DOHH2 (cell line): Measurements from ENCODE around the gene TLE3.

ENCODE experiments used
- H3F3A ChIP-seq: fragments of 200-600 bp; sonication (generic), shearing (Covaris generic); 2 replicates; pipeline ENCODE4 v1.6.0; 2016; ENCODE audit warnings: antibody characterized with exemption, mild to moderate bottlenecking; ENCODE audit not compliant: control insufficient read depth, insufficient read depth
- H3K27ac ChIP-seq: fragments of 200-600 bp; sonication (generic); 2 replicates; pipeline ENCODE4 v1.5.1; 2014; ENCODE audit warnings: low read depth, mild to moderate bottlenecking, low read length, moderate library complexity
- H3K27me3 ChIP-seq: fragments of 200-600 bp; sonication (generic); 2 replicates; pipeline ENCODE4 v1.6.1; 2014; ENCODE audit warnings: mild to moderate bottlenecking, low read length, mixed read lengths; ENCODE audit not compliant: control insufficient read depth
- H3K36me3 ChIP-seq: fragments of 200-600 bp; sonication (generic); 2 replicates; pipeline ENCODE4 v1.6.1; 2014; ENCODE audit warnings: mild to moderate bottlenecking, low read length, moderate library complexity, mixed read lengths; ENCODE audit not compliant: control insufficient read depth
- H3K4me1 ChIP-seq: fragments of 200-600 bp; sonication (generic); 2 replicates; pipeline ENCODE4 v1.6.1; 2014; ENCODE audit warnings: mild to moderate bottlenecking, low read length, mixed read lengths; ENCODE audit not compliant: control insufficient read depth
- H3K4me2 ChIP-seq: fragments of 200-600 bp; sonication (generic); 2 replicates; pipeline ENCODE4 v1.6.0; 2014; ENCODE audit warnings: mild to moderate bottlenecking, low read length, moderate library complexity
- H3K4me3 ChIP-seq: fragments of 200-600 bp; sonication (generic); 2 replicates; pipeline ENCODE4 v1.5.1; 2014; ENCODE audit warnings: mild to moderate bottlenecking, low read length, mixed read lengths
- H3K79me2 ChIP-seq: fragments of 200-600 bp; sonication (generic); 2 replicates; pipeline ENCODE4 v1.6.1; 2014; ENCODE audit warnings: mild to moderate bottlenecking, low read length, mixed read lengths; ENCODE audit not compliant: control insufficient read depth
- H3K9me2 ChIP-seq: fragments of 200-600 bp; sonication (generic); replicated peaks from 2 replicates; pipeline ENCODE4 v1.6.1; 2014; ENCODE audit warnings: mild to moderate bottlenecking, low read length, mixed read lengths; ENCODE audit not compliant: control insufficient read depth
- H3K9me3 ChIP-seq: fragments of 200-600 bp; sonication (generic); 2 replicates; pipeline ENCODE4 v1.6.1; 2014; ENCODE audit warnings: antibody characterized with exemption, low read length, mixed read lengths; ENCODE audit not compliant: control insufficient read depth, insufficient read depth
- H4K20me1 ChIP-seq: fragments of 200-600 bp; sonication (generic); 2 replicates; pipeline ENCODE4 v1.6.0; 2014; ENCODE audit warnings: low read depth, mild to moderate bottlenecking, antibody characterized with exemption, low read length, moderate library complexity; ENCODE audit not compliant: control insufficient read depth, insufficient read depth
- EZH2phosphoT487 ChIP-seq: fragments of 200-600 bp; sonication (generic); IDR thresholded peaks from 2 replicates; pipeline ENCODE4 v1.6.1; 2017; ENCODE audit warnings: borderline replicate concordance, mild to moderate bottlenecking, antibody characterized with exemption, low read length, moderate library complexity, mixed read lengths
- TF ChIP-seq, protein P1 (sequence below): fragments of 200-600 bp; sonication (generic); IDR thresholded peaks from one replicate; pipeline ENCODE4 v1.5.1; 2014; ENCODE audit warnings: antibody characterized with exemption, mild to moderate bottlenecking, low read depth, low read length; ENCODE audit not compliant: poor library complexity, severe bottlenecking

The TLE3 gene

GRCh38 chr15:70046679-70047369, 50.9 kb downstream of the TLE3 start:
- peaks cover 23% of the 10 kb centered on the region for H3K36me3 ChIP-seq
- no peak overlapping the region for H3K4me3 ChIP-seq
- no peaks in the 10 kb centered on the region for H3K9me3 ChIP-seq
- no peaks in the 10 kb centered on the region for H4K20me1 ChIP-seq
- no peak overlapping the region for H3K27ac ChIP-seq
- no peak overlapping the region for H3K4me2 ChIP-seq
- no peaks in the 10 kb centered on the region for H3K9me2 ChIP-seq
- no peaks in the 10 kb centered on the region for H3K4me1 ChIP-seq
- no peaks in the 10 kb centered on the region for H3K79me2 ChIP-seq
- no peak for TF ChIP-seq EZH2phosphoT487
- TF ChIP-seq, protein P1, sequence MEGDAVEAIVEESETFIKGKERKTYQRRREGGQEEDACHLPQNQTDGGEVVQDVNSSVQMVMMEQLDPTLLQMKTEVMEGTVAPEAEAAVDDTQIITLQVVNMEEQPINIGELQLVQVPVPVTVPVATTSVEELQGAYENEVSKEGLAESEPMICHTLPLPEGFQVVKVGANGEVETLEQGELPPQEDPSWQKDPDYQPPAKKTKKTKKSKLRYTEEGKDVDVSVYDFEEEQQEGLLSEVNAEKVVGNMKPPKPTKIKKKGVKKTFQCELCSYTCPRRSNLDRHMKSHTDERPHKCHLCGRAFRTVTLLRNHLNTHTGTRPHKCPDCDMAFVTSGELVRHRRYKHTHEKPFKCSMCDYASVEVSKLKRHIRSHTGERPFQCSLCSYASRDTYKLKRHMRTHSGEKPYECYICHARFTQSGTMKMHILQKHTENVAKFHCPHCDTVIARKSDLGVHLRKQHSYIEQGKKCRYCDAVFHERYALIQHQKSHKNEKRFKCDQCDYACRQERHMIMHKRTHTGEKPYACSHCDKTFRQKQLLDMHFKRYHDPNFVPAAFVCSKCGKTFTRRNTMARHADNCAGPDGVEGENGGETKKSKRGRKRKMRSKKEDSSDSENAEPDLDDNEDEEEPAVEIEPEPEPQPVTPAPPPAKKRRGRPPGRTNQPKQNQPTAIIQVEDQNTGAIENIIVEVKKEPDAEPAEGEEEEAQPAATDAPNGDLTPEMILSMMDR = no peak
- H3F3A ChIP-seq = peaks cover 4% of the 10 kb centered on the region; the same call in 1 of the 2 replicates
- no peaks in the 10 kb centered on the region for H3K27me3 ChIP-seq

DNA sequence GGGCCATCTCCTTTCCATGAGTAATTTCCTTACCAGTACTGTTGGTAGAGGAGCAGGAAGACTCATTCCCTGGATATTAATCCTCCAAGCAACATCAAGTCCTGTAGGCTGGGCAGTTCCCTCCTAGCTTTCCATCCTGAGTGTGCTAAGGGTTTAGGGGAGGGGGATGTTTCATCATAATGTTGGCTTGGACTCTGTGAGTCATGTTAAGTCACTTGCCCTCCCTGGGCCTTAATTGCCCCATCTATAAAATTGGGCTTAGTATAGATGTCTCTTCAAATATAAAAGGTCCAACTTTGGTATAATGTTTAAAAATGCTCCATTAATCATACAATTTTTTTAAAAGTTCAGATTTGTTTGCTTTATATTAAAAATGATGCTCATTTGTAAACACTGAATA, 52.7 kb downstream of the TLE3 start:
- Histone ChIP-seq H3K4me1 (peaks cover 9% of the 10 kb centered on the region), H3K4me2 (no peak overlapping the region), H4K20me1 (no peaks in the 10 kb centered on the region), H3K4me3 (no peak overlapping the region), H3F3A (peaks cover 4% of the 10 kb centered on the region; the same call in 1 of the 2 replicates), H3K27ac (no peak overlapping the region), H3K9me3 (no peaks in the 10 kb centered on the region), H3K9me2 (no peaks in the 10 kb centered on the region), H3K79me2 (no peaks in the 10 kb centered on the region), H3K36me3 (peaks cover 7% of the 10 kb centered on the region), H3K27me3 (no peaks in the 10 kb centered on the region)
- TF ChIP-seq, protein P1 = no peak

GRCh38 chr15:70044168-70044567, 53.5 kb downstream of the TLE3 start:
- Histone ChIP-seq H3K9me3 (no peaks in the 10 kb centered on the region), H3K27me3 (no peaks in the 10 kb centered on the region), H3K4me3 (no peak overlapping the region), H3K4me2 (no peak overlapping the region), H3F3A (peaks cover 4% of the 10 kb centered on the region; the same call in 1 of the 2 replicates), H3K9me2 (no peaks in the 10 kb centered on the region), H3K79me2 (no peaks in the 10 kb centered on the region), H3K27ac (no peak overlapping the region), H3K4me1 (peaks cover 14% of the 10 kb centered on the region), H3K36me3 (no peaks in the 10 kb centered on the region), H4K20me1 (no peaks in the 10 kb centered on the region)
- TF ChIP-seq, protein P1 = no peak
- TF ChIP-seq EZH2phosphoT487 = no peak
